ENCODE results near the gene DNLZ.
"Not testable (repeated sequence)": the region's sequence is repeated elsewhere in the genome, so short reads cannot be mapped to it uniquely, and the experiment has no call there.

Gene DNLZ

GRCh38 chr9:136363106-136363948 is at the start of gene DNLZ:
TSS of gene DNLZ (minus strand) at chr9:136363744. CDS start at chr9:136363714, 30 bp downstream.
- DNase-seq, result peak; percentile 94

GRCh38 chr9:136412962-136413361 is 49.4 kb upstream of the DNLZ start:
- no peak for DNase-seq

GRCh38 chr9:136411378-136411777 is 47.8 kb upstream of the DNLZ start:
- no peak for DNase-seq

GRCh38 chr9:136410500-136411287 is 47.1 kb upstream of the DNLZ start, which contains the start of the genes ENTR1 and PMPCA:
TSS of gene ENTR1 (minus strand) at chr9:136410614. CDS start at chr9:136410397, 217 bp downstream.
TSS of gene PMPCA (plus strand) at chr9:136410658. CDS start at chr9:136410669, 11 bp downstream.
- peak; percentile 97 for DNase-seq

- DNase-seq, result peak; percentile 53
These were observed 46.3 kb upstream of the DNLZ start for GRCh38 chr9:136409557-136410455.

- DNase-seq, result no peak
These were observed 44.4 kb upstream of the DNLZ start for GRCh38 chr9:136407911-136408310.

- not testable (repeated sequence) for DNase-seq
These were observed 43.5 kb upstream of the DNLZ start for GRCh38 chr9:136407061-136407460.

- DNase-seq, result not testable (repeated sequence)
These were observed 42.4 kb upstream of the DNLZ start for GRCh38 chr9:136405904-136406303.

GRCh38 chr9:136405481-136405880 is 41.9 kb upstream of the DNLZ start:
- no peak for DNase-seq

GRCh38 chr9:136404801-136405136 is 41.2 kb upstream of the DNLZ start:
- DNase-seq, result no peak

GRCh38 chr9:136403915-136404800 is 40.6 kb upstream of the DNLZ start:
- peak; percentile 35 for DNase-seq

- peak; percentile 71 for DNase-seq
These were observed 40.0 kb upstream of the DNLZ start for GRCh38 chr9:136403538-136403914.

- DNase-seq, result no peak
These were observed 38.5 kb upstream of the DNLZ start for GRCh38 chr9:136402067-136402466.

GRCh38 chr9:136401173-136401922 is 37.8 kb upstream of the DNLZ start:
- no peak for DNase-seq

- DNase-seq, result peak; percentile 88
These were observed 36.7 kb upstream of the DNLZ start, which contains the start of gene SNAPC4 for GRCh38 chr9:136400038-136400834. TSS of gene SNAPC4 (minus strand) at chr9:136400170. CDS start at chr9:136398428, 1,742 bp downstream.

GRCh38 chr9:136399176-136400037 is 35.9 kb upstream of the DNLZ start:
- peak; percentile 39 for DNase-seq

GRCh38 chr9:136398286-136398685 is 34.7 kb upstream of the DNLZ start:
- no peak for DNase-seq

GRCh38 chr9:136397643-136398042 is 34.1 kb upstream of the DNLZ start:
- no peak for DNase-seq

- no peak for DNase-seq
These were observed 32.6 kb upstream of the DNLZ start for GRCh38 chr9:136396219-136396515.

Data from activated T-cell treated with anti-CD3 and anti-CD28 coated beads, Interleukin-2, amount 50 U/mL, for 1 hour (primary cell).